SK-N-MC (cell line): ENCODE measurements around the gene TGM5.

Experiments
- EZH2 ChIP-seq: fragments of 200-600 bp; sonication (generic); IDR thresholded peaks from one replicate; pipeline ENCODE4 v1.6.1; 2017; ENCODE audit warnings: antibody characterized with exemption
- FOXP2 ChIP-seq: optimal IDR thresholded peaks from 2 replicates; pipeline ENCODE3; 2011; ENCODE audit warnings: mild to moderate bottlenecking, moderate library complexity; ENCODE audit not compliant: insufficient read depth; ENCODE audit errors: extremely low read length, control extremely low read depth
- POLR2AphosphoS5 ChIP-seq: IDR thresholded peaks from 2 replicates; pipeline ENCODE4 v1.6.1; 2012; ENCODE audit warnings: mild to moderate bottlenecking, low read depth, low read length, borderline replicate concordance

DNA sequence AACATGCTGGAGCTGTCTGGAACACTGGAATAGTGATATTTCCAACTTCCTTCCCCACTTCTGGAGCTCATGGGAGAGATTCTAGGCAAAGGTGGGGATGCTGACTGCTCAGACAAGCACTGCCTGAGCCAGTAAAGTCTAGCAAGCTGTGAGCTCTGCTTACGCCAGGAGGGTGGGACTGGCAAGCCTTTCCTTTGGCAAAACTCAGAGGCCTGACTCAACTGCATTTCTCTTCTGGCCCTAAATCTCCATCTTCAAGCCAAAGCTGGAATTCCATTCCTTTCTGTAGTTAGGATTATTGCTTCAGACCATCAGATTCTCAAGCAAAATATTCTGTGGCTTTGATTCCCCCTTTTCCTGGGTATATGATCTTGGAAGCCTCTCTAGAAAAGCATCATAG lies 25.6 kb downstream of the TGM5 start:
- TF ChIP-seq POLR2AphosphoS5: no peak
- TF ChIP-seq EZH2: no peak
- no peak for TF ChIP-seq FOXP2
